ENCODE data around the gene OR52D1.

OR52D1 gene

GRCh38 chr11:5488385-5488784, at the start of gene OR52D1:
TSS of gene OR52D1 (plus strand) at chr11:5488685. CDS start at chr11:5488707, 22 bp downstream.
- DNase-seq: no peak

GRCh38 chr11:5441414-5441813, 47.1 kb upstream of the OR52D1 start, which contains the start of gene OR51I1:
TSS of gene OR51I1 (minus strand) at chr11:5441514. CDS start at chr11:5441514, 0 bp downstream.
- no peak for DNase-seq

- DNase-seq: no peak
Observed at GRCh38 chr11:5443835-5444393, 44.6 kb upstream of the OR52D1 start.

GRCh38 chr11:5449023-5449422, 39.5 kb upstream of the OR52D1 start, which contains the start of gene OR51I2:
TSS of gene OR51I2 (plus strand) at chr11:5449323. CDS start at chr11:5453489, 4,166 bp downstream.
- DNase-seq: no peak

GRCh38 chr11:5449432-5449831, 39.1 kb upstream of the OR52D1 start:
- DNase-seq: no peak

- DNase-seq: no peak
Observed at GRCh38 chr11:5460983-5461621, 27.4 kb upstream of the OR52D1 start.

GRCh38 chr11:5467527-5467926, 21.0 kb upstream of the OR52D1 start:
- no peak for DNase-seq

- DNase-seq: no peak
Observed at GRCh38 chr11:5473921-5474320, 14.6 kb upstream of the OR52D1 start.

- peak; percentile 32 for DNase-seq
Observed at GRCh38 chr11:5476186-5476819, 12.2 kb upstream of the OR52D1 start.

GRCh38 chr11:5486003-5486402, 2.5 kb upstream of the OR52D1 start:
- no peak for DNase-seq

GRCh38 chr11:5486421-5486820, 2.1 kb upstream of the OR52D1 start:
- no peak for DNase-seq

- no peak for DNase-seq
Observed at GRCh38 chr11:5488798-5489399, 414 bp downstream of the OR52D1 start.

- DNase-seq: no peak
Observed at GRCh38 chr11:5489576-5490357, 1.3 kb downstream of the OR52D1 start.

GRCh38 chr11:5499671-5500070, 11.2 kb downstream of the OR52D1 start:
- no peak for DNase-seq

GRCh38 chr11:5500393-5500801, 11.9 kb downstream of the OR52D1 start:
- no peak for DNase-seq

- DNase-seq: no peak
Observed at GRCh38 chr11:5504403-5504921, 16.0 kb downstream of the OR52D1 start.

GRCh38 chr11:5505363-5506048, 17.0 kb downstream of the OR52D1 start:
- DNase-seq: no peak

GRCh38 chr11:5507177-5507932, 18.9 kb downstream of the OR52D1 start:
- DNase-seq: no peak

- no peak for DNase-seq
Observed at GRCh38 chr11:5507933-5508305, 19.4 kb downstream of the OR52D1 start.

- no peak for DNase-seq
Observed at GRCh38 chr11:5508605-5509004, 20.1 kb downstream of the OR52D1 start.

- no peak for DNase-seq
Observed at GRCh38 chr11:5509803-5510202, 21.3 kb downstream of the OR52D1 start, which contains the start of gene UBQLN3. TSS of gene UBQLN3 (minus strand) at chr11:5509957. CDS start at chr11:5509558, 399 bp downstream.
